CD14-positive monocyte (primary cell): ENCODE measurements around the gene TTC28. TPM values are rescaled to one million over a fixed set of nuclear protein-coding genes. Genes with fewer than 3 reads are reported as not detected.

Experiments
- DNase-seq, 3 donors: peaks; one replicate each; pipeline ENCODE4 v3.0.0-alpha.2; 2011 to 2022
- H2AFZ ChIP-seq: 2 replicates; pipeline ENCODE4 v1.6.0; 2012; ENCODE audit warnings: mild to moderate bottlenecking, low read depth, low read length, inconsistent platforms; ENCODE audit not compliant: insufficient read depth, poor library complexity, severe bottlenecking
- H3K27ac ChIP-seq, 2 donors: 1 replicate in 1 of 2; 2 replicates in 1 of 2; pipeline ENCODE4 v1.5.1; 2012 to 2013; ENCODE audit warnings: low read length in 2 of 2, control low read depth in 1 of 2, inconsistent platforms in 1 of 2, low read depth in 1 of 2, mild to moderate bottlenecking in 1 of 2
- H3K27me3 ChIP-seq, 2 donors: one replicate each; pipeline versions ENCODE4 v1.6.0 to v1.6.1; 2011 to 2013; ENCODE audit warnings: low read length in 2 of 2; ENCODE audit not compliant: control insufficient read depth in 2 of 2, insufficient read depth in 2 of 2
- H3K36me3 ChIP-seq, 2 donors: replicated peaks in 1 of 2; 1 replicate in 1 of 2; 2 replicates in 1 of 2; pipeline versions ENCODE4 v1.5.1 to v1.6.1; 2012 to 2013; ENCODE audit warnings: low read length in 2 of 2, control low read depth in 1 of 2, inconsistent platforms in 1 of 2, mild to moderate bottlenecking in 1 of 2; ENCODE audit not compliant: insufficient read depth in 2 of 2, control insufficient read depth in 1 of 2
- H3K4me1 ChIP-seq, 2 donors: 1 replicate in 1 of 2; 2 replicates in 1 of 2; pipeline versions ENCODE4 v1.5.1 to v1.6.1; 2012 to 2013; ENCODE audit warnings: low read length in 2 of 2, control low read depth in 1 of 2, inconsistent platforms in 1 of 2, mild to moderate bottlenecking in 1 of 2, moderate library complexity in 1 of 2; ENCODE audit not compliant: insufficient read depth in 2 of 2, control insufficient read depth in 1 of 2
- H3K4me2 ChIP-seq: replicated peaks from 2 replicates; pipeline ENCODE3; 2012; ENCODE audit warnings: low read length, moderate library complexity, mild to moderate bottlenecking; ENCODE audit not compliant: poor library complexity, severe bottlenecking; ENCODE audit errors: extremely low read depth
- H3K4me3 ChIP-seq, 3 experiments: fragments of 200-600 bp in 1 of 3; sonication (generic) in 1 of 3; replicated peaks in 1 of 3; 1 replicate in 2 of 3; 2 replicates in 1 of 3; pipeline ENCODE4 v1.5.1; 2011 to 2013; ENCODE audit warnings: low read length in 3 of 3, mild to moderate bottlenecking in 3 of 3, control low read depth in 2 of 3, low read depth in 2 of 3, inconsistent platforms in 1 of 3, moderate library complexity in 1 of 3
- H3K79me2 ChIP-seq: 2 replicates; pipeline ENCODE4 v1.6.0; 2012; ENCODE audit warnings: mild to moderate bottlenecking, control low read depth, inconsistent platforms, low read length, moderate library complexity; ENCODE audit not compliant: insufficient read depth
- H3K9ac ChIP-seq: 2 replicates; pipeline ENCODE4 v1.6.0; 2017; ENCODE audit warnings: low read length, mild to moderate bottlenecking; ENCODE audit not compliant: insufficient read depth, poor library complexity, severe bottlenecking
- H3K9me3 ChIP-seq, 2 donors: replicated peaks in 1 of 2; 1 replicate in 1 of 2; 2 replicates in 1 of 2; pipeline versions ENCODE4 v1.5.1 to v1.6.1; 2012 to 2013; ENCODE audit warnings: low read length in 2 of 2, control low read depth in 1 of 2; ENCODE audit not compliant: control insufficient read depth in 1 of 2, insufficient read depth in 1 of 2
- H4K20me1 ChIP-seq: 2 replicates; pipeline ENCODE4 v1.6.0; 2012; ENCODE audit warnings: mild to moderate bottlenecking, low read length, control low read depth, moderate library complexity; ENCODE audit not compliant: insufficient read depth
- H3K27ac Mint-ChIP-seq, 7 donors: one replicate each; pipeline ENCODE4 v1.8.0; 2020; ENCODE audit warnings: mild to moderate bottlenecking in 7 of 7, mixed read lengths in 7 of 7, moderate library complexity in 6 of 7, inconsistent platforms in 2 of 7
- H3K27me3 Mint-ChIP-seq, 3 donors: one replicate each; pipeline ENCODE4 v1.8.0; 2021 to 2022; ENCODE audit warnings: low read depth in 3 of 3, mild to moderate bottlenecking in 3 of 3, mixed read lengths in 3 of 3, moderate library complexity in 3 of 3, inconsistent platforms in 1 of 3
- H3K36me3 Mint-ChIP-seq, 2 donors: one replicate each; pipeline ENCODE4 v1.8.0; 2020; ENCODE audit warnings: mixed read lengths in 2 of 2, inconsistent platforms in 1 of 2, mild to moderate bottlenecking in 1 of 2
- H3K4me1 Mint-ChIP-seq: one replicate; pipeline ENCODE4 v1.8.0; 2020; ENCODE audit warnings: mild to moderate bottlenecking, mixed read lengths
- H3K4me3 Mint-ChIP-seq, 2 donors: one replicate each; pipeline ENCODE4 v1.8.0; 2020; ENCODE audit warnings: mild to moderate bottlenecking in 2 of 2, mixed read lengths in 2 of 2, moderate library complexity in 1 of 2
- H3K9me3 Mint-ChIP-seq, 7 donors: one replicate each; pipeline ENCODE4 v1.8.0; 2020 to 2022; ENCODE audit warnings: mixed read lengths in 7 of 7, mild to moderate bottlenecking in 6 of 7, moderate library complexity in 6 of 7, inconsistent platforms in 2 of 7
- CTCF ChIP-seq: fragments of 200-600 bp; IDR thresholded peaks from one replicate; pipeline ENCODE4 v1.8.0; 2022; ENCODE audit warnings: antibody characterized with exemption, mild to moderate bottlenecking
- WGBS: methylation state at CpG from one replicate; pipeline ENCODE4 v1.1.5; 2013; ENCODE audit warnings: missing lambda C conversion rate; ENCODE audit not compliant: insufficient coverage; 5-methylcytosine and 5-hydroxymethylcytosine counted together
- intact Hi-C, 2 donors: fragments of 100-400 bp; cut with micrococcal nuclease; formaldehyde crosslinking; loops; one replicate each; pipeline versions ENCODE4 v1.15.0 to v1.15.1; 2023
- polyA plus RNA-seq, 3 donors: library from polyadenylated mRNA; depleted of rRNA in 1 of 3; unstranded in 2 of 3; stranded (reverse) in 1 of 3; fragments of 300-500 nt in 2 of 3; fragments of >200 nt in 1 of 3; fragmentation: Illumina TruSeq in 2 of 3; gene quantifications; 1 replicate in 2 of 3; 2 replicates in 1 of 3; pipeline ENCODE4 v1.2.3, GENCODE V29; 2012 to 2021

TTC28 gene
- polyA plus RNA-seq, 3 donors = 0.24 to 0.61 TPM; not detected in 1

DNA sequence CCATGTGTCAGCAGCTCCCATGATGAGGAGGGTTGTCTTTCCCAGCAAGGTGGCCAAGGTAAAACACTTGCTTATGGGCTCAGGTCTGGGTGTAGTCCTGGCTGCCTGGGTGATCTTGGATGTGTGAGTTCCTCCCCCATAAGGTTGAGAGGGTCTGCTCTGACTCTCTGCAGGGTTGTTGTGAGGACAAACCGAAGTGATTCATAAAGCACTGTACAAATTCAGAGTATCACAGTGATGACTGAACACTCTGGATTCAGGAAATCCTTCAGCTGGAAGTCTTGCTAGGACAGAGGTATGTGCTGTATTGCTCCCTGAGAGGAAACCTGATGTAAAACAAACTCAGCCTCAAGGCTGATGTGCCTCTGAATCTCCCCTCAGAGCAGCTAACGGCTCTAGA lies 539.7 kb downstream of the TTC28 start:
- Histone ChIP-seq H3K4me3 (no peak overlapping the region), H3K9ac (no peak overlapping the region), H3K79me2 (no peaks in the 10 kb centered on the region), H2AFZ (no peak overlapping the region), H4K20me1 (no peaks in the 10 kb centered on the region), H3K27me3 (no peaks in the 10 kb centered on the region), H3K4me2 (no peak overlapping the region), H3K27ac (no peak overlapping the region), H3K4me1 (no peaks in the 10 kb centered on the region), H3K36me3 (no peaks in the 10 kb centered on the region), H3K9me3 (no peaks in the 10 kb centered on the region)
- 90% methylated on average over 2 of the region's 2 CpGs for WGBS
- no peak overlapping the region for H3K27ac Mint-ChIP-seq
- no peak overlapping the region for H3K4me3 Mint-ChIP-seq
- TF ChIP-seq CTCF = no peak
- H3K36me3 Mint-ChIP-seq = no peaks in the 10 kb centered on the region
- H3K9me3 Mint-ChIP-seq = peaks cover 0 to 2% (median 0%) of the 10 kb centered on the region in 7 donors
- intact Hi-C loops = no loop called here
- H3K4me1 Mint-ChIP-seq = no peaks in the 10 kb centered on the region
- H3K27me3 Mint-ChIP-seq = peaks cover 0 to 4% (median 0%) of the 10 kb centered on the region in 3 donors
- no peak for DNase-seq

- no peak overlapping the region for H3K4me3 Mint-ChIP-seq
- no peak overlapping the region for H3K4me3 ChIP-seq
- H2AFZ ChIP-seq = no peak overlapping the region
- no peak overlapping the region for H3K9ac ChIP-seq
- no peaks in the 10 kb centered on the region for H3K36me3 Mint-ChIP-seq
- 100% methylated on average over 1 of the region's 1 CpG for WGBS
- intact Hi-C loops = no loop called here
- no peak for DNase-seq
- H3K4me1 ChIP-seq = no peaks in the 10 kb centered on the region
- peaks cover 0 to 2% (median 0%) of the 10 kb centered on the region in 7 donors for H3K9me3 Mint-ChIP-seq
- no peaks in the 10 kb centered on the region for H3K9me3 ChIP-seq
- no peaks in the 10 kb centered on the region for H4K20me1 ChIP-seq
- no peak overlapping the region for H3K27ac ChIP-seq
- no peaks in the 10 kb centered on the region for H3K36me3 ChIP-seq
- H3K27ac Mint-ChIP-seq = no peak overlapping the region
- H3K27me3 ChIP-seq = no peaks in the 10 kb centered on the region
- H3K27me3 Mint-ChIP-seq = peaks cover 0 to 4% (median 0%) of the 10 kb centered on the region in 3 donors
- no peak for TF ChIP-seq CTCF
- H3K79me2 ChIP-seq = no peaks in the 10 kb centered on the region
- H3K4me2 ChIP-seq = no peak overlapping the region
- no peaks in the 10 kb centered on the region for H3K4me1 Mint-ChIP-seq
Observed at GRCh38 chr22:28139516-28139915, 540.1 kb downstream of the TTC28 start.
